Measurements from ENCODE around the gene LCOR.

GRCh38 chr10:96987141-96987841 lies 155.2 kb downstream of the LCOR start:
- TF ChIP-seq CTCF (IDR thresholded peaks at IDR 0.05; ENCODE audit: low read length) (no peak), EZH2phosphoT487 (IDR thresholded peaks at IDR 0.05; ENCODE audit: low read length) (no peak)
